Measurements from ENCODE around the gene RDM1. TPM values are rescaled to one million over a fixed set of nuclear protein-coding genes. Genes with fewer than 3 reads are reported as not detected.

The RDM1 gene
- total and polyA plus RNA-seq, 2 experiments from 2014 or later, result 3.9 to 8.8 TPM

GRCh38 chr17:35891269-35891668 lies 39.3 kb downstream of the RDM1 start (continued):
- TF ChIP-seq, protein P1, sequence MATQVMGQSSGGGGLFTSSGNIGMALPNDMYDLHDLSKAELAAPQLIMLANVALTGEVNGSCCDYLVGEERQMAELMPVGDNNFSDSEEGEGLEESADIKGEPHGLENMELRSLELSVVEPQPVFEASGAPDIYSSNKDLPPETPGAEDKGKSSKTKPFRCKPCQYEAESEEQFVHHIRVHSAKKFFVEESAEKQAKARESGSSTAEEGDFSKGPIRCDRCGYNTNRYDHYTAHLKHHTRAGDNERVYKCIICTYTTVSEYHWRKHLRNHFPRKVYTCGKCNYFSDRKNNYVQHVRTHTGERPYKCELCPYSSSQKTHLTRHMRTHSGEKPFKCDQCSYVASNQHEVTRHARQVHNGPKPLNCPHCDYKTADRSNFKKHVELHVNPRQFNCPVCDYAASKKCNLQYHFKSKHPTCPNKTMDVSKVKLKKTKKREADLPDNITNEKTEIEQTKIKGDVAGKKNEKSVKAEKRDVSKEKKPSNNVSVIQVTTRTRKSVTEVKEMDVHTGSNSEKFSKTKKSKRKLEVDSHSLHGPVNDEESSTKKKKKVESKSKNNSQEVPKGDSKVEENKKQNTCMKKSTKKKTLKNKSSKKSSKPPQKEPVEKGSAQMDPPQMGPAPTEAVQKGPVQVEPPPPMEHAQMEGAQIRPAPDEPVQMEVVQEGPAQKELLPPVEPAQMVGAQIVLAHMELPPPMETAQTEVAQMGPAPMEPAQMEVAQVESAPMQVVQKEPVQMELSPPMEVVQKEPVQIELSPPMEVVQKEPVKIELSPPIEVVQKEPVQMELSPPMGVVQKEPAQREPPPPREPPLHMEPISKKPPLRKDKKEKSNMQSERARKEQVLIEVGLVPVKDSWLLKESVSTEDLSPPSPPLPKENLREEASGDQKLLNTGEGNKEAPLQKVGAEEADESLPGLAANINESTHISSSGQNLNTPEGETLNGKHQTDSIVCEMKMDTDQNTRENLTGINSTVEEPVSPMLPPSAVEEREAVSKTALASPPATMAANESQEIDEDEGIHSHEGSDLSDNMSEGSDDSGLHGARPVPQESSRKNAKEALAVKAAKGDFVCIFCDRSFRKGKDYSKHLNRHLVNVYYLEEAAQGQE (IDR thresholded peaks at IDR 0.05; ENCODE audit: unreplicated experiment), result no peak
- TF ChIP-seq EZH2 (IDR thresholded peaks at IDR 0.05; ENCODE audit: low read depth, unreplicated experiment) (no peak), CREB1 (CRISPR knock-in tag; IDR thresholded peaks at IDR 0.05; ENCODE audit: low read depth) (no peak), JUNB (IDR thresholded peaks at IDR 0.05; ENCODE audit: unreplicated experiment) (no peak), EZH2phosphoT487 (IDR thresholded peaks at IDR 0.05; ENCODE audit: unreplicated experiment) (no peak), ZNF331 (CRISPR knock-in tag; IDR thresholded peaks at IDR 0.05; ENCODE audit: low read depth) (no peak), POLR2AphosphoS5 (IDR thresholded peaks at IDR 0.05; ENCODE audit: low read depth) (no peak)

DNA sequence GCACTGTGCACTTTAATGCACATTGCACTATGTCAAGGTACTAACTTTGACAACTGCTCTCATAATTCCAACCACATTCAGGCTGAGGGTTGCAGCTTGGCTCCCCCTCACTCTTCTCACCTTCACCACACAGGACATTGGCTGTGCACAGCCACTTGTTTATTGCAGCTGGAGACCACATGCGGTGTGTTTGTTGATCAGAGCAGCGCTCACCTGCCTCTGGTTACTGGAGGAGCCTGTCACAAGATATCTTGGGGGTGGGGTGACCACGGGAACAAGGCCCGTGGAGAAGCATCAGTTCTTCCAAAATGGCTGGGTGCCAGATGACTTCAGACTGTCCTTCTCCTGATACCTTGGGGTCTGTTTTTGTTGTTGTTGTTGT lies 39.8 kb downstream of the RDM1 start:
- Mint-ChIP-seq H3K4me3 (no peak overlapping the region), H3K27ac (no peak overlapping the region), H3K27me3 (ENCODE audit: insufficient read depth, low read depth, poor library complexity) (no peaks in the 10 kb centered on the region), H3K36me3 (ENCODE audit: low read depth) (no peaks in the 10 kb centered on the region), H3K9me3 (no peaks in the 10 kb centered on the region), H3K4me1 (peaks cover 18% of the 10 kb centered on the region)
- Histone ChIP-seq H3K36me3 (ENCODE audit: insufficient read depth) (no peaks in the 10 kb centered on the region), H3K4me3 (no peak overlapping the region), H3K9me2 (ENCODE audit: insufficient read depth) (no peaks in the 10 kb centered on the region), H3F3A (replicated peaks; ENCODE audit: low read depth) (no peaks in the 10 kb centered on the region), H3K4me2 (no peak overlapping the region; the same call in 1 of the 2 replicates), H4K20me1 (replicated peaks; ENCODE audit: insufficient read depth) (no peaks in the 10 kb centered on the region), H3K27ac (ENCODE audit: low read depth) (no peak overlapping the region), H2AFZ (no peak overlapping the region), H3K79me2 (replicated peaks; ENCODE audit: insufficient read depth) (no peaks in the 10 kb centered on the region), H3K4me1 (ENCODE audit: insufficient read depth) (no peaks in the 10 kb centered on the region; the same call in 1 of the 2 replicates), H3K27me3 (ENCODE audit: insufficient read depth) (no peaks in the 10 kb centered on the region)
- peak; percentile 35; the same call in 1 of the 3 replicates for ATAC-seq
- peak; percentile 24 for DNase-seq (ENCODE audit: low spot score)
- TF ChIP-seq CTCF (conservative IDR thresholded peaks at IDR 0.05; ENCODE audit: low read depth in 2 of 2) (no peak), JUNB (IDR thresholded peaks at IDR 0.05; ENCODE audit: unreplicated experiment) (no peak), NANOG (IDR thresholded peaks at IDR 0.05; ENCODE audit: borderline replicate concordance) (no peak), POLR2AphosphoS5 (IDR thresholded peaks at IDR 0.05; ENCODE audit: low read depth) (no peak), EZH2phosphoT487 (IDR thresholded peaks at IDR 0.05; ENCODE audit: unreplicated experiment) (no peak), ETS1 (IDR thresholded peaks at IDR 0.05) (no peak), ZNF331 (CRISPR knock-in tag; IDR thresholded peaks at IDR 0.05; ENCODE audit: low read depth) (no peak)
- TF ChIP-seq, protein P2, sequence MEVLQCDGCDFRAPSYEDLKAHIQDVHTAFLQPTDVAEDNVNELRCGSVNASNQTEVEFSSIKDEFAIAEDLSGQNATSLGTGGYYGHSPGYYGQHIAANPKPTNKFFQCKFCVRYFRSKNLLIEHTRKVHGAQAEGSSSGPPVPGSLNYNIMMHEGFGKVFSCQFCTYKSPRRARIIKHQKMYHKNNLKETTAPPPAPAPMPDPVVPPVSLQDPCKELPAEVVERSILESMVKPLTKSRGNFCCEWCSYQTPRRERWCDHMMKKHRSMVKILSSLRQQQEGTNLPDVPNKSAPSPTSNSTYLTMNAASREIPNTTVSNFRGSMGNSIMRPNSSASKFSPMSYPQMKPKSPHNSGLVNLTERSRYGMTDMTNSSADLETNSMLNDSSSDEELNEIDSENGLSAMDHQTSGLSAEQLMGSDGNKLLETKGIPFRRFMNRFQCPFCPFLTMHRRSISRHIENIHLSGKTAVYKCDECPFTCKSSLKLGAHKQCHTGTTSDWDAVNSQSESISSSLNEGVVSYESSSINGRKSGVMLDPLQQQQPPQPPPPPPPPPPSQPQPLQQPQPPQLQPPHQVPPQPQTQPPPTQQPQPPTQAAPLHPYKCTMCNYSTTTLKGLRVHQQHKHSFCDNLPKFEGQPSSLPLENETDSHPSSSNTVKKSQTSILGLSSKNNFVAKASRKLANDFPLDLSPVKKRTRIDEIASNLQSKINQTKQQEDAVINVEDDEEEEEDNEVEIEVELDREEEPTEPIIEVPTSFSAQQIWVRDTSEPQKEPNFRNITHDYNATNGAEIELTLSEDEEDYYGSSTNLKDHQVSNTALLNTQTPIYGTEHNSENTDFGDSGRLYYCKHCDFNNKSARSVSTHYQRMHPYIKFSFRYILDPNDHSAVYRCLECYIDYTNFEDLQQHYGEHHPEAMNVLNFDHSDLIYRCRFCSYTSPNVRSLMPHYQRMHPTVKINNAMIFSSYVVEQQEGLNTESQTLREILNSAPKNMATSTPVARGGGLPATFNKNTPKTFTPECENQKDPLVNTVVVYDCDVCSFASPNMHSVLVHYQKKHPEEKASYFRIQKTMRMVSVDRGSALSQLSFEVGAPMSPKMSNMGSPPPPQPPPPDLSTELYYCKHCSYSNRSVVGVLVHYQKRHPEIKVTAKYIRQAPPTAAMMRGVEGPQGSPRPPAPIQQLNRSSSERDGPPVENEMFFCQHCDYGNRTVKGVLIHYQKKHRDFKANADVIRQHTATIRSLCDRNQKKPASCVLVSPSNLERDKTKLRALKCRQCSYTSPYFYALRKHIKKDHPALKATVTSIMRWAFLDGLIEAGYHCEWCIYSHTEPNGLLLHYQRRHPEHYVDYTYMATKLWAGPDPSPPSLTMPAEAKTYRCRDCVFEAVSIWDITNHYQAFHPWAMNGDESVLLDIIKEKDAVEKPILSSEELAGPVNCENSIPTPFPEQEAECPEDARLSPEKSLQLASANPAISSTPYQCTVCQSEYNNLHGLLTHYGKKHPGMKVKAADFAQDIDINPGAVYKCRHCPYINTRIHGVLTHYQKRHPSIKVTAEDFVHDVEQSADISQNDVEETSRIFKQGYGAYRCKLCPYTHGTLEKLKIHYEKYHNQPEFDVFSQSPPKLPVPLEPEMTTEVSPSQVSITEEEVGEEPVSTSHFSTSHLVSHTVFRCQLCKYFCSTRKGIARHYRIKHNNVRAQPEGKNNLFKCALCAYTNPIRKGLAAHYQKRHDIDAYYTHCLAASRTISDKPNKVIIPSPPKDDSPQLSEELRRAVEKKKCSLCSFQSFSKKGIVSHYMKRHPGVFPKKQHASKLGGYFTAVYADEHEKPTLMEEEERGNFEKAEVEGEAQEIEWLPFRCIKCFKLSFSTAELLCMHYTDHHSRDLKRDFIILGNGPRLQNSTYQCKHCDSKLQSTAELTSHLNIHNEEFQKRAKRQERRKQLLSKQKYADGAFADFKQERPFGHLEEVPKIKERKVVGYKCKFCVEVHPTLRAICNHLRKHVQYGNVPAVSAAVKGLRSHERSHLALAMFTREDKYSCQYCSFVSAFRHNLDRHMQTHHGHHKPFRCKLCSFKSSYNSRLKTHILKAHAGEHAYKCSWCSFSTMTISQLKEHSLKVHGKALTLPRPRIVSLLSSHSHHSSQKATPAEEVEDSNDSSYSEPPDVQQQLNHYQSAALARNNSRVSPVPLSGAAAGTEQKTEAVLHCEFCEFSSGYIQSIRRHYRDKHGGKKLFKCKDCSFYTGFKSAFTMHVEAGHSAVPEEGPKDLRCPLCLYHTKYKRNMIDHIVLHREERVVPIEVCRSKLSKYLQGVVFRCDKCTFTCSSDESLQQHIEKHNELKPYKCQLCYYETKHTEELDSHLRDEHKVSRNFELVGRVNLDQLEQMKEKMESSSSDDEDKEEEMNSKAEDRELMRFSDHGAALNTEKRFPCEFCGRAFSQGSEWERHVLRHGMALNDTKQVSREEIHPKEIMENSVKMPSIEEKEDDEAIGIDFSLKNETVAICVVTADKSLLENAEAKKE (CRISPR knock-in tag; IDR thresholded peaks at IDR 0.05), result no peak
